Measurements from ENCODE around the gene ROBO2.

Gene ROBO2

DNA sequence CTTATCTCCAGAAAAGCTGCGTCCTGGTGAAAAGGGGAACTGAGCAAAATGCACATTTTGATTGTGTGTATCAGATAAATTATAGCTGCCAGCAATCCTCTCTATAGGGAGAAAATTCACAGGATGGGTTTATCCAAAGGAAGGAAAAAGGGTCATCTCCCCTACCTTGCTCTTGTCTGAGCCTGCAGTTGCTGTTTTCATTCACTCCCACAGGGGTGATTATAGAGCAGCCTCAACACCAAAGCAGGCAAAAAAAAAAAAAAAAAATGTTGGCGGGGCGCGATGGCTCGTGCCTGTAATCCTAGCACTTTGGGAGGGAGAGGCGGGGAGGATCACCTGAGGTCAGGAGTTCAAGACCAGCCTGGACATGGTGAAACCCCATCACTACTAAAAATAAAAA lies 333.7 kb downstream of the ROBO2 start:
- no peak overlapping the region for H3K4me3 ChIP-seq (ENCODE audit: low read length)
- TF ChIP-seq, protein P1, sequence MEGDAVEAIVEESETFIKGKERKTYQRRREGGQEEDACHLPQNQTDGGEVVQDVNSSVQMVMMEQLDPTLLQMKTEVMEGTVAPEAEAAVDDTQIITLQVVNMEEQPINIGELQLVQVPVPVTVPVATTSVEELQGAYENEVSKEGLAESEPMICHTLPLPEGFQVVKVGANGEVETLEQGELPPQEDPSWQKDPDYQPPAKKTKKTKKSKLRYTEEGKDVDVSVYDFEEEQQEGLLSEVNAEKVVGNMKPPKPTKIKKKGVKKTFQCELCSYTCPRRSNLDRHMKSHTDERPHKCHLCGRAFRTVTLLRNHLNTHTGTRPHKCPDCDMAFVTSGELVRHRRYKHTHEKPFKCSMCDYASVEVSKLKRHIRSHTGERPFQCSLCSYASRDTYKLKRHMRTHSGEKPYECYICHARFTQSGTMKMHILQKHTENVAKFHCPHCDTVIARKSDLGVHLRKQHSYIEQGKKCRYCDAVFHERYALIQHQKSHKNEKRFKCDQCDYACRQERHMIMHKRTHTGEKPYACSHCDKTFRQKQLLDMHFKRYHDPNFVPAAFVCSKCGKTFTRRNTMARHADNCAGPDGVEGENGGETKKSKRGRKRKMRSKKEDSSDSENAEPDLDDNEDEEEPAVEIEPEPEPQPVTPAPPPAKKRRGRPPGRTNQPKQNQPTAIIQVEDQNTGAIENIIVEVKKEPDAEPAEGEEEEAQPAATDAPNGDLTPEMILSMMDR (conservative IDR thresholded peaks at IDR 0.05; ENCODE audit: low read depth, low read length) = no peak
- DNase-seq (ENCODE audit: low read depth) = no peak

DNA sequence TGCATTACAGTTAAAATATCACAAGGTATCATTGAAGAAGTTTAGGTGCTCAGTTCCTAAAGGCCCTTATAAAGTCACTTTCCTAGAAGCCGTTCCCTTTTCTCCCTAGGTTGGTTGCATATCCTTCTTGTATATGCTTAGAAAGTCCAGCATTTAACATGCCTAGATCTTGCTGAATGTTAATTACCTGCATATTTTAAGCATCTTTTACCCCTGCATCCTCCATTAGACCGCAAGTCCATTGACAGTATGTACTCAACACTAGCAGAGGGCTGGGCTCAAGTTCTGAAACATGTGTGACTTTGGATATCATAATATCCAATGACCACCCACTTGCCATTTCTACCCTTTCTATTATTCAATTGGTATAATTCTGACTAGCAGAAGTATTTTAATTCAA lies 336.6 kb downstream of the ROBO2 start:
- TF ChIP-seq, protein P1 (conservative IDR thresholded peaks at IDR 0.05; ENCODE audit: low read depth, low read length) = no peak
- no peak overlapping the region for H3K4me3 ChIP-seq (ENCODE audit: low read length)
- DNase-seq (ENCODE audit: low read depth) = no peak

DNA sequence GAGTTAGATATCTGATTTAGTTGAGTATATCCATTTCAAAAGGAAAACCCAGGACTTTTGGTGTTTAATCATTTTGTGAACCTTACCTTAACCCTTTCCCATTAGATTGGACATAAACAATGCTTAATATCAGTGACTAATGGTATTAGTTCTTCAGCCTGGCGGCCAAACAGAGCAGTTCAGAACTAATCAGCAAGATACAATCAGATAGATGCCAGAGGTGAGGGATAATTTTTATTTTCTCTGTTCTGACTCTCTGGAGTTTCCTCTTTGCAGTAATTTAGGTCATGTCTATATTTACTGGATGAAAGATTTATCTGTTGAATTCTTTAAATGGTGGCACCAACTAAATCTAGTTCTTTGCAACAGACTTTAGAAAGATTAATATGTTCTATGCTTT lies 337.8 kb downstream of the ROBO2 start:
- no peak for DNase-seq (ENCODE audit: low read depth)
- H3K4me3 ChIP-seq (ENCODE audit: low read length) = no peak overlapping the region
- TF ChIP-seq, protein P1 (conservative IDR thresholded peaks at IDR 0.05; ENCODE audit: low read depth, low read length) = no peak

DNA sequence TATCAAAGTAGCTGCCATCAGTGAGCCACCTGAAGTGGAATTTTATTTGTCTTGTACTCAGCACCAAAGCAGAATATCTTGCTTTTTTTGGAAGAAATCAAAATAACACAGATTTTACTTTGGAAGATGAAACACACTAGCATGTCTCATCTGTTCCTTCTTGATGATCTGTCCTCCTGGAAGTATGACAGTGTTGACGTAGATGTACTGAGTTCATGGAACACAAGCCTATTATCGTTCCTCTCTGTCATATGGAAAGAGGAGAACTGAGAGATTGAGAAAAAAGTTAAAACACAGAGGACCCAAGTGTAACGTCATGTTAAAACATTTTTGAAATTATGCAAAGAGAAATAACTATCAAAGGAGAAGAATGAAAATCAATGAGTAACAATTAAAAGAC lies 340.2 kb downstream of the ROBO2 start:
- DNase-seq (ENCODE audit: low read depth) = no peak
- TF ChIP-seq, protein P1 (conservative IDR thresholded peaks at IDR 0.05; ENCODE audit: low read depth, low read length) = no peak
- H3K4me3 ChIP-seq (ENCODE audit: low read length) = no peak overlapping the region

DNA sequence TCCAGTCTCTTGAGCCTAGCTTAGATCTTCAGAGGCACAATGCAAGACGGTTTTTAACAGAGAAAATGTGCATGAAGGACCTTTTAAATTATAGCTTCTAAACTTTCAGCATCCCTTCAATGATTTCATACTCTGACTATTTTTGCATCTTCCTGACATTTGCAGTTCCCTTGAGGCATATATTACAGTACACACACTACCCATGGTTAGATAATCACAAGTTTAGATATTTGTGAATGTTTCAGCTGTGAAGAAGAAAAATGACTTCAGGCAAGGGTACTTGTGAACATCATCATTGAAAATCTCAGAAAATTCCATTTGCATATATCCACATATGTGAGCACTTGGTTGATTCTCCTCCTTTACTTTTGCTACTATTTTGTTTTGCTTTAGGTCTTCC lies 341.5 kb downstream of the ROBO2 start:
- TF ChIP-seq, protein P1 (conservative IDR thresholded peaks at IDR 0.05; ENCODE audit: low read depth, low read length) = no peak
- no peak overlapping the region for H3K4me3 ChIP-seq (ENCODE audit: low read length)
- no peak for DNase-seq (ENCODE audit: low read depth)

DNA sequence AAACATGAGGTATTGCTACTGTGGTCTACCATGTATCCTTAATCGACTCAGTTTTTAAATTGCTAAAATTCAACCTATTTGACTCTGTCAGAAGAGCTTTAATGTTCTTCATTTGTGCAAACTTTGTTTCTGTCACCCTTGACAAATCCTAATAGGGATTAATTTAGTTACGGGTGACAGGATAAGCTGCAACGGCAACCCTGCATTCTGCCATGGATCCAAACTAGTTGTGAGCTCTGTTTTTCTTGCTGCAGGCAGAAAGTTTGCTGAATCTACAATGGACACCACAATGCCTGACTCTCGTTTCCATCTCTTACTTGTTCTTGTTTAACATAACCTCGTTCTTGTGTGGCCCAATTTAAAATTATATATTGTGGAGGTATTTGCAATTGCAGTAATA lies 352.3 kb downstream of the ROBO2 start:
- no peak overlapping the region for H3K4me3 ChIP-seq (ENCODE audit: low read length)
- TF ChIP-seq, protein P1 (conservative IDR thresholded peaks at IDR 0.05; ENCODE audit: low read depth, low read length) = no peak
- DNase-seq (ENCODE audit: low read depth) = peak; percentile 35

DNA sequence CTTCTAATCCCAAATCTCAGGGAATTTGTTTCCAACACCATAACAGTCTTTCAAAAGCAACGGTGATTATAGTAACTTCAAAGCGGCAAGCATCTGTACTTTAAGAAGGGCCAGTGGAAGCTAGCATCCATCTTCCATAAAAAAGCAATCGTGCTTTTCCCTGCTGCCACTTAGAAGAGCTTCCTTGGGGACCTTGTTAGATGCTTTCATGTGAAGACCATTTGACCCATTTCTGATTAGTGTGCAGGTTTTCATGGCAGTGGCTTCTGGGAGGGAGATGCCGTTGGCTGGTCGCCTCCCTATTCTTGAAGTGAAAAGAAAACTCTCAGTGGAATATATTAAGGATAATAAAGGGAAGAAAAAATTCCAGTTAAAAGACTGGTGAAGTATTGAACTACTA lies 354.1 kb downstream of the ROBO2 start:
- DNase-seq (ENCODE audit: low read depth) = no peak
- TF ChIP-seq, protein P1 (conservative IDR thresholded peaks at IDR 0.05; ENCODE audit: low read depth, low read length) = no peak
- H3K4me3 ChIP-seq (ENCODE audit: low read length) = no peak overlapping the region
